IMR-90 (cell line): ENCODE results near the gene RC3H1. TPM values are rescaled to one million over a fixed set of nuclear protein-coding genes. Genes with fewer than 3 reads are reported as not detected.

Experiments used
- ATAC-seq: fragments of 200-7000 bp; cut with Tn5 transposase; 2 replicates; pipeline ENCODE4 v1.9.1; 2020; ENCODE audit warnings: low read depth, mild to moderate bottlenecking, moderate library complexity
- BruUV-seq: library from RNA; stranded (reverse); fragments of 400-500 nt; replicated peaks from 2 replicates; lab custom pipeline; 2021; lab: Mats Ljungman, UMichigan
- CTCF ChIA-PET: fragments of 300-600 bp; formaldehyde crosslinking; extraction: SDS; loops from one replicate; lab custom pipeline; 2021; ENCODE audit warnings: antibody characterized with exemption; lab: Yijun Ruan, JAX
- POLR2A ChIA-PET: fragments of 300-600 bp; sonication (Branson Sonifier 250); formaldehyde crosslinking; loops from one replicate; lab custom pipeline; 2022; ENCODE audit warnings: antibody characterized with exemption; ENCODE audit not compliant: unreplicated experiment; lab: Charles Lee
- DNase-seq: peaks from one replicate; pipeline ENCODE4 v3.0.0; 2013
- H2AFZ ChIP-seq: replicated peaks from 2 replicates; pipeline ENCODE3; 2013; ENCODE audit warnings: low read length, mild to moderate bottlenecking; ENCODE audit not compliant: poor library complexity
- H2AK5ac ChIP-seq: 2 replicates; pipeline ENCODE4 v1.6.1; 2013; ENCODE audit warnings: low read depth, low read length, inconsistent platforms
- H2AK9ac ChIP-seq: replicated peaks from 2 replicates; pipeline ENCODE3; 2013; ENCODE audit warnings: mild to moderate bottlenecking, low read depth, low read length, moderate library complexity; ENCODE audit not compliant: poor library complexity
- H2BK120ac ChIP-seq: 2 replicates; pipeline ENCODE4 v1.6.1; 2013; ENCODE audit warnings: low read depth, low read length, inconsistent platforms
- H2BK15ac ChIP-seq: 3 replicates; pipeline ENCODE4 v1.6.1; 2013; ENCODE audit warnings: low read depth, low read length, inconsistent platforms
- H2BK20ac ChIP-seq: 2 replicates; pipeline ENCODE4 v1.6.1; 2013; ENCODE audit warnings: low read depth, mild to moderate bottlenecking, inconsistent platforms, low read length, moderate library complexity
- H2BK5ac ChIP-seq: 2 replicates; pipeline ENCODE4 v1.6.1; 2013; ENCODE audit warnings: mild to moderate bottlenecking, low read depth, low read length, inconsistent platforms; ENCODE audit not compliant: poor library complexity, severe bottlenecking
- H3K14ac ChIP-seq: replicated peaks from 2 replicates; pipeline ENCODE4 v1.6.1; 2013; ENCODE audit warnings: low read depth, low read length, inconsistent platforms
- H3K18ac ChIP-seq: 2 replicates; pipeline ENCODE4 v1.6.1; 2013; ENCODE audit warnings: low read depth, low read length, control low read depth
- H3K23ac ChIP-seq: 2 replicates; pipeline ENCODE4 v1.6.1; 2013; ENCODE audit warnings: low read depth, low read length, inconsistent platforms
- H3K27ac ChIP-seq: 2 replicates; pipeline ENCODE4 v1.5.1; 2013; ENCODE audit warnings: mild to moderate bottlenecking, control low read depth, low read length; ENCODE audit not compliant: insufficient read depth
- H3K27me3 ChIP-seq: 2 replicates; pipeline ENCODE4 v1.6.1; 2013; ENCODE audit warnings: low read length; ENCODE audit not compliant: control insufficient read depth, insufficient read depth
- H3K36me3 ChIP-seq: 2 replicates; pipeline ENCODE4 v1.6.1; 2013; ENCODE audit warnings: low read length, mixed read lengths; ENCODE audit not compliant: control insufficient read depth, insufficient read depth
- H3K4ac ChIP-seq: 2 replicates; pipeline ENCODE4 v1.6.1; 2013; ENCODE audit warnings: low read depth, low read length, inconsistent platforms
- H3K4me1 ChIP-seq: 2 replicates; pipeline ENCODE4 v1.6.1; 2013; ENCODE audit warnings: low read length, mixed read lengths; ENCODE audit not compliant: control insufficient read depth, insufficient read depth
- H3K4me2 ChIP-seq: 2 replicates; pipeline ENCODE4 v1.6.1; 2013; ENCODE audit warnings: low read depth, mild to moderate bottlenecking, control low read depth, low read length, moderate library complexity
- H3K4me3 ChIP-seq: 2 replicates; pipeline ENCODE4 v1.5.1; 2013; ENCODE audit warnings: low read depth, mild to moderate bottlenecking, control low read depth, low read length, moderate library complexity; ENCODE audit not compliant: insufficient read depth
- H3K56ac ChIP-seq: 2 replicates; pipeline ENCODE4 v1.6.1; 2013; ENCODE audit warnings: low read length, inconsistent platforms; ENCODE audit not compliant: insufficient read depth; ENCODE audit errors: extremely low read depth
- H3K79me1 ChIP-seq, 2 experiments: 2 replicates each; pipeline ENCODE4 v1.6.1; 2013; ENCODE audit warnings: low read length in 2 of 2, inconsistent platforms in 1 of 2, low read depth in 1 of 2
- H3K9ac ChIP-seq: 2 replicates; pipeline ENCODE4 v1.6.1; 2013; ENCODE audit warnings: low read depth, low read length, control low read depth
- H3K9me1 ChIP-seq: 2 replicates; pipeline ENCODE4 v1.6.1; 2013; ENCODE audit warnings: low read length, inconsistent platforms; ENCODE audit not compliant: insufficient read depth
- H3K9me3 ChIP-seq: 2 replicates; pipeline ENCODE4 v1.6.1; 2013; ENCODE audit warnings: low read length; ENCODE audit not compliant: control insufficient read depth, insufficient read depth
- H4K20me1 ChIP-seq: 2 replicates; pipeline ENCODE4 v1.6.1; 2013; ENCODE audit warnings: low read length, inconsistent platforms; ENCODE audit not compliant: insufficient read depth
- H4K5ac ChIP-seq: 2 replicates; pipeline ENCODE4 v1.6.1; 2013; ENCODE audit warnings: mild to moderate bottlenecking, low read depth, low read length, control low read depth
- H4K8ac ChIP-seq, 2 experiments: 2 replicates each; pipeline ENCODE4 v1.6.1; 2013; ENCODE audit warnings: low read depth in 2 of 2, low read length in 2 of 2, control low read depth in 1 of 2, inconsistent platforms in 1 of 2
- H4K91ac ChIP-seq: 2 replicates; pipeline ENCODE4 v1.6.1; 2013; ENCODE audit warnings: low read depth, low read length, inconsistent platforms; ENCODE audit not compliant: insufficient read depth
- MAZ ChIP-seq: IDR thresholded peaks from 2 replicates; pipeline ENCODE4 v1.6.1; 2012; ENCODE audit warnings: low read depth, mild to moderate bottlenecking, low read length, improper control_type of control experiment, moderate library complexity, borderline replicate concordance
- NFE2L2 ChIP-seq: fragments of 150-350 bp; IDR thresholded peaks from 2 replicates; pipeline ENCODE4 v1.6.1; 2016; ENCODE audit warnings: low read depth, mild to moderate bottlenecking, low read length
- POLR2A ChIP-seq: IDR thresholded peaks from 2 replicates; pipeline ENCODE4 v1.6.1; 2012; ENCODE audit warnings: mild to moderate bottlenecking, low read depth, low read length
- RAD21 ChIP-seq: IDR thresholded peaks from 2 replicates; pipeline ENCODE4 v1.6.1; 2012; ENCODE audit warnings: low read length, improper control_type of control experiment
- SMC3 ChIP-seq: fragments of 150-350 bp; IDR thresholded peaks from 2 replicates; pipeline ENCODE4 v1.6.1; 2016; ENCODE audit warnings: low read depth, mild to moderate bottlenecking, antibody characterized with exemption, low read length, moderate library complexity
- WGBS, 2 experiments: methylation state at CpG; one replicate each; pipeline versions ENCODE4 v1.1.5 to v1.1.7; 2013; ENCODE audit warnings: missing lambda C conversion rate in 2 of 2; ENCODE audit not compliant: insufficient read length in 1 of 2; ENCODE audit errors: extremely low coverage in 2 of 2; 5-methylcytosine and 5-hydroxymethylcytosine counted together
- dilution Hi-C: fragments of 300-500 bp; cut with HindIII; formaldehyde crosslinking; loops from one replicate; pipeline ENCODE4 v1.14.3; 2018; ENCODE audit warnings: low sequenced_read_pairs; ENCODE audit not compliant: unreplicated experiment
- in situ Hi-C: fragments of 300-500 bp; cut with MboI; formaldehyde crosslinking; loops from 3 replicates; pipeline ENCODE4 v1.14.3; 2019; ENCODE audit warnings: low sequenced_read_pairs, inconsistent platforms, mixed read lengths
- intact Hi-C: fragments of 100-400 bp; cut with micrococcal nuclease; formaldehyde crosslinking; loops from 2 replicates; pipeline ENCODE4 v1.10.0; 2022
- polyA plus RNA-seq, 3 experiments: library from polyadenylated mRNA; depleted of rRNA; stranded (reverse); fragments of >200 nt; gene quantifications; 2 replicates each; pipeline ENCODE4 v1.2.3, GENCODE V29; 2012; ENCODE audit warnings: low replicate concordance in 1 of 3
- total RNA-seq: library from RNA; depleted of rRNA; stranded (reverse); fragments of >200 nt; gene quantifications from 2 replicates; pipeline ENCODE4 v1.2.3, GENCODE V29; 2012
- TF ChIP-seq, protein P1 (sequence below): fragments of 150-350 bp; IDR thresholded peaks from 2 replicates; pipeline ENCODE4 v1.6.1; 2017; ENCODE audit warnings: mild to moderate bottlenecking, antibody characterized with exemption, low read length, low read depth
- TF ChIP-seq, protein P2 (sequence below): conservative IDR thresholded peaks from 2 replicates; pipeline ENCODE4 v1.5.1; 2012; ENCODE audit warnings: mild to moderate bottlenecking, low read depth, low read length, improper control_type of control experiment

The RC3H1 gene
- total and polyA plus RNA-seq, 2 of the 4 experiments (the other 2 are of a cell fraction): 5.1 to 39.3 TPM

DNA sequence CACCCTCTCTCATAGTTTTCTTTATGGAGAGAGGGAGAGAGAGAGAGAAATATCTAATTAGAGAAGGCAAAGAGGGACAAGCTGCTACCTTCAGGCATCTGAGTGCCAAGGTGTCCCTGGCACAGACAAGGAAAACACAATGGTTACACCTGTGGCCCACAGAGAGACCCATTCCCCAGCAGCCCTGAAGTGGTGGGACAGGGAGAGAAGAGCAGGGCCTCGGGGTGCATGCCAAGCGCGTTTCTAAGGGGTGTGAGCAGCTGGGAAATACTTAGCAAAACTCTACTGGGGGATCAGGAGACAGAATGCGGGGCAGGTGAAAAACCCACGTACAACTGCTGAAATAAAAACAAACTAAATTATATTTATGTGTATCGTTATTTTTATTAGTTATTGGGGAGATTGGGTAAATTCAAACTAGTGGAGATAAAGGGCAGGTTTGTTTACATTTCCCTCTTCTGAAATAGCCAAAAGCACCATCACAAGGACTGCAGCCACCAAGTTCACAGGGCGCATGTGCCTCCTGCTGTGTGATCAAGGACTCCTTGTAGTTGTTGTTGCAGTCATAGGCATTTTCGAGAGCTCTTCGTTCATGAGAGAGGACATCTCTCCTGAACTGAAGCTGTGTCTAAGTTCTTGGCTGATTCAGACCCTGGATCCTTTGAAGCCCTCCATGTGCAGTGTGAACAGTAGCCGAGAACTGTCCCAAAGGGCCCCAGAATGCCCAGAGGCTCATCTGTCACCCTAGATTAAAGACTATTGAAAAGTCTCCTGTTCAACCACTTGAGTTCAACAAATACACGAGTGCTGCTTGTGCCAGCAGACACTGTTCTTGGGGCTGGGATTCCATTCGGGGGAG lies 104.3 kb downstream of the RC3H1 start:
- no peak overlapping the region for H3K56ac ChIP-seq
- no peak overlapping the region for H3K18ac ChIP-seq
- dilution Hi-C loops: no loop called here
- H2AK5ac ChIP-seq: no peak overlapping the region
- 81 to 100% methylated on average over 1 to 3 of the region's 12 CpGs for WGBS, 2 experiments
- H2AFZ ChIP-seq: no peak overlapping the region
- intact Hi-C loops: no loop called here
- no peak overlapping the region for H3K4me3 ChIP-seq
- no peak overlapping the region for H3K4me2 ChIP-seq
- TF ChIP-seq, protein P1, sequence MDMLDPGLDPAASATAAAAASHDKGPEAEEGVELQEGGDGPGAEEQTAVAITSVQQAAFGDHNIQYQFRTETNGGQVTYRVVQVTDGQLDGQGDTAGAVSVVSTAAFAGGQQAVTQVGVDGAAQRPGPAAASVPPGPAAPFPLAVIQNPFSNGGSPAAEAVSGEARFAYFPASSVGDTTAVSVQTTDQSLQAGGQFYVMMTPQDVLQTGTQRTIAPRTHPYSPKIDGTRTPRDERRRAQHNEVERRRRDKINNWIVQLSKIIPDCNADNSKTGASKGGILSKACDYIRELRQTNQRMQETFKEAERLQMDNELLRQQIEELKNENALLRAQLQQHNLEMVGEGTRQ: no peak
- TF ChIP-seq RAD21 (no peak), NFE2L2 (no peak), MAZ (no peak), SMC3 (no peak), POLR2A (no peak)
- TF ChIP-seq, protein P2, sequence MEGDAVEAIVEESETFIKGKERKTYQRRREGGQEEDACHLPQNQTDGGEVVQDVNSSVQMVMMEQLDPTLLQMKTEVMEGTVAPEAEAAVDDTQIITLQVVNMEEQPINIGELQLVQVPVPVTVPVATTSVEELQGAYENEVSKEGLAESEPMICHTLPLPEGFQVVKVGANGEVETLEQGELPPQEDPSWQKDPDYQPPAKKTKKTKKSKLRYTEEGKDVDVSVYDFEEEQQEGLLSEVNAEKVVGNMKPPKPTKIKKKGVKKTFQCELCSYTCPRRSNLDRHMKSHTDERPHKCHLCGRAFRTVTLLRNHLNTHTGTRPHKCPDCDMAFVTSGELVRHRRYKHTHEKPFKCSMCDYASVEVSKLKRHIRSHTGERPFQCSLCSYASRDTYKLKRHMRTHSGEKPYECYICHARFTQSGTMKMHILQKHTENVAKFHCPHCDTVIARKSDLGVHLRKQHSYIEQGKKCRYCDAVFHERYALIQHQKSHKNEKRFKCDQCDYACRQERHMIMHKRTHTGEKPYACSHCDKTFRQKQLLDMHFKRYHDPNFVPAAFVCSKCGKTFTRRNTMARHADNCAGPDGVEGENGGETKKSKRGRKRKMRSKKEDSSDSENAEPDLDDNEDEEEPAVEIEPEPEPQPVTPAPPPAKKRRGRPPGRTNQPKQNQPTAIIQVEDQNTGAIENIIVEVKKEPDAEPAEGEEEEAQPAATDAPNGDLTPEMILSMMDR: no peak
- no peak overlapping the region for H3K9ac ChIP-seq
- no peak overlapping the region for H2BK120ac ChIP-seq
- H3K27me3 ChIP-seq: no peaks in the 10 kb centered on the region
- no peak overlapping the region for H3K23ac ChIP-seq
- no peaks in the 10 kb centered on the region for H3K9me3 ChIP-seq
- in situ Hi-C loops: no loop called here
- no peaks in the 10 kb centered on the region for H3K9me1 ChIP-seq
- H2BK15ac ChIP-seq: no peak overlapping the region
- no peak overlapping the region for H3K27ac ChIP-seq
- no peak overlapping the region for H3K4ac ChIP-seq
- ATAC-seq: no peak
- H3K4me1 ChIP-seq: no peaks in the 10 kb centered on the region
- H4K91ac ChIP-seq: no peak overlapping the region
- no peak overlapping the region for H2BK5ac ChIP-seq
- POLR2A ChIA-PET: no interaction called here
- H2AK9ac ChIP-seq: no peak overlapping the region
- no TSS peak for BruUV-seq
- no peak overlapping the region for H4K5ac ChIP-seq
- no peaks in the 10 kb centered on the region for H3K36me3 ChIP-seq
- CTCF ChIA-PET: no interaction called here
- H3K79me1 ChIP-seq: no peaks in the 10 kb centered on the region
- no peak overlapping the region for H2BK20ac ChIP-seq
- no peak overlapping the region for H4K8ac ChIP-seq
- no peak for DNase-seq
- H4K20me1 ChIP-seq: no peaks in the 10 kb centered on the region
- no peak overlapping the region for H3K14ac ChIP-seq
